ENCODE measurements around the gene HBS1L.

DNA sequence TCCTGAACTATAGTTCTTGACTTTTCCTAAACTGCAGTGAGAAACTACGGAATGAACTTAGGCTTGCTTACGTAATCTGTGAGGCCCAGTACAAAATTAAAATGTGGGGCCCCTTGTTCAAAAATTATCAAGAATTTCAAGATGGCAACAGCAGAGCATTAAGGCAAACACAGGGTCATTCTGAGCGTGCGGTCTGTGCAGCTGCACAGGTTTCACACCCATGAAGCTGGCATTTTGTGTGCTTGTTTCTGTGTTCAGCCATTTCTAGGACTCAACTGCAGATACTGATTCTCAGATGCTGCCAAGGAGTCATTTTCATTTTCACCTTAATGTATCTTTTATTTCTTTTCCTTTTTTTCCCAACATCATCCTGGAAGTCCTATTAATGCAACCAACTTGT lies 49.6 kb upstream of the HBS1L start:
- TF ChIP-seq POLR2A (IDR thresholded peaks at IDR 0.05) = no peak
- TF ChIP-seq, protein P1, sequence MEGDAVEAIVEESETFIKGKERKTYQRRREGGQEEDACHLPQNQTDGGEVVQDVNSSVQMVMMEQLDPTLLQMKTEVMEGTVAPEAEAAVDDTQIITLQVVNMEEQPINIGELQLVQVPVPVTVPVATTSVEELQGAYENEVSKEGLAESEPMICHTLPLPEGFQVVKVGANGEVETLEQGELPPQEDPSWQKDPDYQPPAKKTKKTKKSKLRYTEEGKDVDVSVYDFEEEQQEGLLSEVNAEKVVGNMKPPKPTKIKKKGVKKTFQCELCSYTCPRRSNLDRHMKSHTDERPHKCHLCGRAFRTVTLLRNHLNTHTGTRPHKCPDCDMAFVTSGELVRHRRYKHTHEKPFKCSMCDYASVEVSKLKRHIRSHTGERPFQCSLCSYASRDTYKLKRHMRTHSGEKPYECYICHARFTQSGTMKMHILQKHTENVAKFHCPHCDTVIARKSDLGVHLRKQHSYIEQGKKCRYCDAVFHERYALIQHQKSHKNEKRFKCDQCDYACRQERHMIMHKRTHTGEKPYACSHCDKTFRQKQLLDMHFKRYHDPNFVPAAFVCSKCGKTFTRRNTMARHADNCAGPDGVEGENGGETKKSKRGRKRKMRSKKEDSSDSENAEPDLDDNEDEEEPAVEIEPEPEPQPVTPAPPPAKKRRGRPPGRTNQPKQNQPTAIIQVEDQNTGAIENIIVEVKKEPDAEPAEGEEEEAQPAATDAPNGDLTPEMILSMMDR (IDR thresholded peaks at IDR 0.05) = no peak

Measured in thyroid gland (tissue), 4 donors.